Omental fat pad (tissue), 4 donors: ENCODE data around the gene RTL3. TPM values are rescaled to one million over a fixed set of nuclear protein-coding genes. Genes with fewer than 3 reads are reported as not detected.

Experiments used
- ATAC-seq: fragments of 150-250 bp; one replicate; pipeline ENCODE4 v1.9.1; 2016; ENCODE audit warnings: mild to moderate bottlenecking, moderate library complexity; ENCODE audit not compliant: low FRiP score
- DNase-seq: peaks from one replicate; pipeline ENCODE4 v3.0.0-alpha.2; 2019; ENCODE audit warnings: low spot score
- total RNA-seq, 4 donors: library from RNA; depleted of rRNA; stranded (reverse); fragments of >200 nt; gene quantifications; one replicate each; pipeline ENCODE4 v1.1.0, GENCODE V29; 2016
- TF ChIP-seq, protein P1 (sequence below), 3 donors: fragments of 450-650 bp; IDR thresholded peaks; one replicate each; pipeline ENCODE4 v1.5.1; 2016 to 2017; ENCODE audit warnings: antibody characterized with exemption in 3 of 3, mild to moderate bottlenecking in 3 of 3, moderate library complexity in 2 of 3

Gene RTL3, protein sequence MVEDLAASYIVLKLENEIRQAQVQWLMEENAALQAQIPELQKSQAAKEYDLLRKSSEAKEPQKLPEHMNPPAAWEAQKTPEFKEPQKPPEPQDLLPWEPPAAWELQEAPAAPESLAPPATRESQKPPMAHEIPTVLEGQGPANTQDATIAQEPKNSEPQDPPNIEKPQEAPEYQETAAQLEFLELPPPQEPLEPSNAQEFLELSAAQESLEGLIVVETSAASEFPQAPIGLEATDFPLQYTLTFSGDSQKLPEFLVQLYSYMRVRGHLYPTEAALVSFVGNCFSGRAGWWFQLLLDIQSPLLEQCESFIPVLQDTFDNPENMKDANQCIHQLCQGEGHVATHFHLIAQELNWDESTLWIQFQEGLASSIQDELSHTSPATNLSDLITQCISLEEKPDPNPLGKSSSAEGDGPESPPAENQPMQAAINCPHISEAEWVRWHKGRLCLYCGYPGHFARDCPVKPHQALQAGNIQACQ
- 1 to 10 TPM in 1 of 4 donors, under 1 TPM in 3; 0.12 to 5.0 (median 0.44) TPM for total RNA-seq

- DNase-seq (no peak), ATAC-seq (no peak)
- TF ChIP-seq, protein P1, sequence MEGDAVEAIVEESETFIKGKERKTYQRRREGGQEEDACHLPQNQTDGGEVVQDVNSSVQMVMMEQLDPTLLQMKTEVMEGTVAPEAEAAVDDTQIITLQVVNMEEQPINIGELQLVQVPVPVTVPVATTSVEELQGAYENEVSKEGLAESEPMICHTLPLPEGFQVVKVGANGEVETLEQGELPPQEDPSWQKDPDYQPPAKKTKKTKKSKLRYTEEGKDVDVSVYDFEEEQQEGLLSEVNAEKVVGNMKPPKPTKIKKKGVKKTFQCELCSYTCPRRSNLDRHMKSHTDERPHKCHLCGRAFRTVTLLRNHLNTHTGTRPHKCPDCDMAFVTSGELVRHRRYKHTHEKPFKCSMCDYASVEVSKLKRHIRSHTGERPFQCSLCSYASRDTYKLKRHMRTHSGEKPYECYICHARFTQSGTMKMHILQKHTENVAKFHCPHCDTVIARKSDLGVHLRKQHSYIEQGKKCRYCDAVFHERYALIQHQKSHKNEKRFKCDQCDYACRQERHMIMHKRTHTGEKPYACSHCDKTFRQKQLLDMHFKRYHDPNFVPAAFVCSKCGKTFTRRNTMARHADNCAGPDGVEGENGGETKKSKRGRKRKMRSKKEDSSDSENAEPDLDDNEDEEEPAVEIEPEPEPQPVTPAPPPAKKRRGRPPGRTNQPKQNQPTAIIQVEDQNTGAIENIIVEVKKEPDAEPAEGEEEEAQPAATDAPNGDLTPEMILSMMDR (IDR thresholded peaks at IDR 0.05): no peak
These were observed at the start of gene RTL3 for GRCh38 chrX:78658845-78659744. TSS of gene RTL3 (minus strand) at chrX:78659328. CDS start at chrX:78658420, 908 bp downstream.

DNA sequence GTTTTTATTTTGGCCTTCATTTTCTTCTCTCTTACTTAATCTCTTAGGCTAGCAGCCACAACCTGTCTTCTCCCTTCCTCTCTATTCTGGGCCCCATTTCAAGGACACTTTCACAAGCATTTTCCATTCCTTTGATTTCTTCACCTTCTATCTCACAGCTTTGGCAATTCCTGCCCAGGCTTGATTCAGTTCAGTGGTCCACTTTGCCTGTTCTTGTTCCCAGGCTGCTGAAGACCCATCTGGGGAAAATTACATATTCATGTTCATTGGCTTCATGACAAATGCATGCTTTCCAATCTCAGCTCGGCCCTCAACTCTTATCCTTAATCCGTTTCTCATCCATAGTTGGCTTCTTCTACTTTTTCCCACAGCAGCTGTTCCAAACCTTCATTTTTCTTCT, 49.7 kb upstream of the RTL3 start:
- no peak for ATAC-seq
- DNase-seq: no peak
- TF ChIP-seq, protein P1 (IDR thresholded peaks at IDR 0.05): no peak

GRCh38 chrX:78708262-78708661, 49.1 kb upstream of the RTL3 start:
- ATAC-seq (no peak), DNase-seq (no peak)
- TF ChIP-seq, protein P1 (IDR thresholded peaks at IDR 0.05): no peak

DNA sequence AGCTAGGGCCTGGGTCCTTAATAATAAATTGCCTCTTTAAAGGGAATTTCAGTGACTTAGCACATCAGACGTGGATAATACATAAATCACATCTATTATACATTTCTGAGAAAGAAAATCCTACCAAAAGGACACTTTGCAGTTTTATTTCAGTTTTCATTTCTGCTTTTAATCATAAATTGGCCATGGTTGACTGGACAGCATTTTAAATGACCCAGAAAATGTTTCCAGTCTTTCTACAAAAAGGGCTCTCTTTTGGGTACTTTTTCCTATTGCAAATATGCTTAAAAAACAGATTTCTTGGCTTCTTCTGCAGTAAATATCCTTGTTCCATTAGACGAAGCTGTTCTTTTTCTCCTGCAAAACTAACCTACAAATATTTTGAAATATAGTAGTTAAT, 46.9 kb upstream of the RTL3 start:
- DNase-seq (no peak), ATAC-seq (no peak)
- TF ChIP-seq, protein P1 (IDR thresholded peaks at IDR 0.05): no peak

DNA sequence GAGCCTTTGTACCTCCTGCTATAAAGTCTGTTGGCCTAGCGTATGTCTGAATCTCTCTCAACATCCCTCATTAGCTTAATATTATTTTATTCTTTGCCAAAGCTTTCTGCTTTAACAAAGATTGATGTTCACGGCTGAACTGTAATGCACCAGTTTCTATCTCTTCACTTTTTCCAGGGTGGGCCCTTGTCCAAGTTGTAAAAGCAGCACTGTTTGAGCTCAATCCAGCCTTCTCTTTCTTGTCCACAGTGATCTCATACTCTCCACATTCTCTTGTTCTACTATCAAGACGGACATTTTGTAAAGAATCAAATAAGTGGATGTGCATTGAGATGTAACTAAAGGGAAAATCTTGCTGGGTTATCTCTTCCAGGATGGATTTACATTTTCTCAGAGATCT, 34.4 kb upstream of the RTL3 start:
- DNase-seq (no peak), ATAC-seq (no peak)
- TF ChIP-seq, protein P1 (IDR thresholded peaks at IDR 0.05): no peak

GRCh38 chrX:78693012-78693411, 33.9 kb upstream of the RTL3 start:
- TF ChIP-seq, protein P1 (IDR thresholded peaks at IDR 0.05): no peak
- DNase-seq (no peak), ATAC-seq (no peak)
